ENCODE results near the gene HOXA10.

The HOXA10 gene

GRCh38 chr7:27198138-27198841 lies 24.2 kb upstream of the HOXA10 start:
- no peak for DNase-seq
- Histone ChIP-seq H3K9me3 (no peaks in the 10 kb centered on the region), H3K4me3 (ENCODE audit: low read depth, low read length) (no peak overlapping the region), H3K27me3 (peaks cover 99% of the 10 kb centered on the region), H3K4me1 (no peaks in the 10 kb centered on the region), H3K36me3 (no peaks in the 10 kb centered on the region)
- TF ChIP-seq CTCF (IDR thresholded peaks at IDR 0.05; ENCODE audit: low read depth, low read length), result no peak

- H3K9me3 ChIP-seq, result no peaks in the 10 kb centered on the region
- H3K4me1 ChIP-seq, result no peaks in the 10 kb centered on the region
- TF ChIP-seq CTCF (IDR thresholded peaks at IDR 0.05; ENCODE audit: low read depth, low read length), result no peak
- DNase-seq, result no peak
- peaks cover 100% of the 10 kb centered on the region for H3K27me3 ChIP-seq
- no peaks in the 10 kb centered on the region for H3K36me3 ChIP-seq
- H3K4me3 ChIP-seq (ENCODE audit: low read depth, low read length), result no peak overlapping the region
Measured at GRCh38 chr7:27197137-27198042, 23.3 kb upstream of the HOXA10 start.

- H3K4me1 ChIP-seq, result no peaks in the 10 kb centered on the region
- DNase-seq, result peak; percentile 81
- no peaks in the 10 kb centered on the region for H3K36me3 ChIP-seq
- H3K9me3 ChIP-seq, result no peaks in the 10 kb centered on the region
- TF ChIP-seq CTCF (IDR thresholded peaks at IDR 0.05; ENCODE audit: low read depth, low read length), result peak; percentile 83
- no peak overlapping the region for H3K4me3 ChIP-seq (ENCODE audit: low read depth, low read length)
- peaks cover 100% of the 10 kb centered on the region for H3K27me3 ChIP-seq
Measured at GRCh38 chr7:27196287-27196767, 22.2 kb upstream of the HOXA10 start.

GRCh38 chr7:27194686-27195379 lies 20.7 kb upstream of the HOXA10 start:
- Histone ChIP-seq H3K4me3 (ENCODE audit: low read depth, low read length) (no peak overlapping the region), H3K4me1 (no peaks in the 10 kb centered on the region), H3K9me3 (no peaks in the 10 kb centered on the region), H3K36me3 (no peaks in the 10 kb centered on the region), H3K27me3 (peaks cover 100% of the 10 kb centered on the region)
- DNase-seq, result no peak
- TF ChIP-seq CTCF (IDR thresholded peaks at IDR 0.05; ENCODE audit: low read depth, low read length), result no peak

GRCh38 chr7:27194002-27194352 lies 19.9 kb upstream of the HOXA10 start:
- DNase-seq, result no peak
- H3K27me3 ChIP-seq, result peaks cover 100% of the 10 kb centered on the region

More at GRCh38 chr7:27194002-27194352, 19.9 kb upstream of the HOXA10 start:
- TF ChIP-seq CTCF (IDR thresholded peaks at IDR 0.05; ENCODE audit: low read depth, low read length), result no peak
- Histone ChIP-seq H3K4me1 (no peaks in the 10 kb centered on the region), H3K9me3 (no peaks in the 10 kb centered on the region), H3K4me3 (ENCODE audit: low read depth, low read length) (no peak overlapping the region), H3K36me3 (no peaks in the 10 kb centered on the region)
